ENCODE data around the gene SNX9.
A peak's percentile ranks its signal among the peaks of the same experiment; 100 is the strongest.
"Not testable (repeated sequence)": the region's sequence is repeated elsewhere in the genome, so short reads cannot be mapped to it uniquely, and the experiment has no call there.

The SNX9 gene

DNA sequence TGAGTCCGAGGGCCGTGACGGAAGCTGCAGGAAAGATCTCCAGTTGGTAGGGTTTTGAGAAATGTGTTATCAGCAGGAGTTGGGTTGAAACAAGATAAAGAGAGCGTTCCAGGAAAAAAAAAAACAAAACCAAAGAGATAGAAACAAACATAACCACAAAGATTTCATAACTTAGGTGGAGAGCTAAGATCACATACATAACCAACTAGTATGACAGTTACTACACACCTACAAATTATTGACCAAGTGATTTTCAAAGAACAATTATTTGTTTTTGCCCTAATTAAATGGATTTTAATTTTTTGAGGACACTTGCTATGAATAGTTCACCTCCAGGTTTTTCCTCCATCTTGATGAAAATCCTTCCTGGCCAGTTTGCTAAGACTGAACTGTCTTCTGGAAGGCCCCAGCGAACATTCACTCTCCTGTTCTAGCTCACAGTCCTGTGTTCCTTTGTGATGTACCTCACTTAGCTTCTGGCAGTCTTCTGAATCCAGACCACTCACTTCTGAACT, 69.4 kb downstream of the SNX9 start:
- no peak for DNase-seq

- no peak for DNase-seq
Observed at GRCh38 chr6:157893238-157893637, 70.2 kb downstream of the SNX9 start.

DNA sequence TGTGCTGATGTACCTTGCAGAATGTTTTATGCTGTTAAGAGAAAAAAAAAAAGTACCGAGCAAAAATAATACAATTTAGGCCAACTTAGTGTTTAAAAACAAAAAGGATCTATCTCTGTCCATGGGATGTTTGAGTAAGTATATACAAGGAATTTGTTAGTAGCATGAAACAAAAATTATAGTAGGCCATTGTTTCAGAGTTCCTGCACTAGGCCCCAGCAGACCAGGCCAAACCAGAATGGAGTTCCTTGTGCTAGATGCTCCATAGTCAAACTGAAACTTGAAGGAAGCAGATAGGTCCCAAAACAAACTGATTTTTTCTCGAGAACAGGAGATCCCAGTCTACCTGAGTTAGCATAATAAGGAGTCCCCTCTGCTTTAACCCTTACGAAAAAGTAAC, 72.5 kb downstream of the SNX9 start:
- DNase-seq: no peak

DNA sequence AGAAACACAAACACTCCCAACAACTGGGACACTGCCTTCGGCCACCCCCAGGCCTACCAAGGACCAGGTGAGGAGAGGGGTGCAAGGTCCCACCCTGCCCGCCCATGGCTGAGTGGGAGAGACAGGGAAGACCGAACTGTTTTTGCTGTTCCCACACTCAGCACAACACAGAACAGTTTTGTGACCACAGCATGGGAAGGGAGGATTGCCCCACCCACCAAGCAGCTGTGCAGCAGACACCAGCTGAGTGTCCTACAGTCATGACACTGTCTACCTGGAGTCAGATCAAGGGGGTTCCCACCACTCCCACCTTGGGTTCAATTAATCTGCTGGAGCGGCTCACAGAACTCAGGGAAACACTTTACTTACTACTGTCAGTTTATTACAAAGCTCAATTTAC, 73.9 kb downstream of the SNX9 start:
- DNase-seq: no peak

- DNase-seq: peak; percentile 10
Observed at GRCh38 chr6:157898169-157898568, 75.1 kb downstream of the SNX9 start.

- no peak for DNase-seq
Observed at GRCh38 chr6:157898640-157899039, 75.6 kb downstream of the SNX9 start.

DNA sequence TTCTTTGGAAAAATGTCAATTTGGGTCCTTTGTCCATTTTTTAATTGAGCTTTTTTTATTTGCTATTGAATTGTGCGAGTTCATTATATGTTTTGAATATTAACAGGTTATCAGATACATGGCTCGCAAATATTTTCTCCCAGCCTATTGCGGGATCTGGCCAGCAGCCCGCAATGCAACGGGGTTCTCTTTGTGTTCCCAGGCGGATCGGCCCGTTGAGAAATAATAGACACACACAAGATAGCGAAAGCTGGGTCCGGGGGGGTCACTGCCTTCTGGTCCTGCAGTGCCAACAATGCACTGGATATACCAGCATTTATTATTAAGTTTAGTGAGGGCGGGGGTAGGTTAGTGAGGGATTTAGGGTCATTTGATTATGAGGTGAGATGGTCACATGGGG, 77.2 kb downstream of the SNX9 start:
- DNase-seq: not testable (repeated sequence)

DNA sequence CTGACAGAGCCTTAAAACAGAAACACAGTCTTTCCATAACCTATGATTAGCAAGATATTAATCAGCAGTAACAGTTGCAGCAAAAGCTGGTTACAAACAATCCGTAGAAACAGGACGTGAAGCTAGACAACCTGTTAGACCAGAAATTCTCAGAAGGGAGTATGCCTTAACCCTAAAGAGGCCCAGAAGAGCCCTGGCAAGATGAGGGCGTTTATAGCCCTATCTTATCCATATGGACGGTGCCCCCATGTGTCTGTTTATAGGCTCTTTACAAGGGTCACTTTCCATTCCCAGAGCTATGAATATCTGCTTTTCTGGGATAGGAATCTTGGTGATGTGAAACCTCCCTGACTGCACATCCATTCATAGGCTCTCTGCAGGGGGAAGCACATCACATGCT, 77.7 kb downstream of the SNX9 start:
- DNase-seq: not testable (repeated sequence)

DNA sequence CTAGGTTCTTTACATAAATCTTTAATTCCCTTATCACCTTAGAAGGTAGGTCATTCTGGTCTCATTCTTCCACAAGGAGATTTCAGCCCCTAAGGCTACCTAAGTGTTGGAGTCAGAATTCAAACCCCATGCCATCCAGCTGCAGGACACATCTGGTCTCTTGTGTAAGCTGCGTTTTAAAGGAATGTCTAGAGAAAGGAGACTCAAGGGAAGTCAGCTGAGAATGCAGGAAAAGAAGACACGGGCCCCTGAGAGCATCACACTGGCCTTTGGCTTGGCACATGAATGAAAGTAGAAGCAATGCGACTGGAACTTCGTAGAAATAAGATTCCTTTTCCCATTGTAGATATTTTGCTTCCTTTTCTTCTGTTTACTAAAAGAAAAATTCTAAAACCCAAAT, 82.0 kb downstream of the SNX9 start:
- DNase-seq: no peak

GRCh38 chr6:157905590-157906342, 82.7 kb downstream of the SNX9 start:
- no peak for DNase-seq

- no peak for DNase-seq
Observed at GRCh38 chr6:157906537-157907061, 83.6 kb downstream of the SNX9 start.

GRCh38 chr6:157907651-157908050, 84.6 kb downstream of the SNX9 start:
- no peak for DNase-seq

GRCh38 chr6:157908369-157909281, 85.6 kb downstream of the SNX9 start:
- DNase-seq: no peak

DNA sequence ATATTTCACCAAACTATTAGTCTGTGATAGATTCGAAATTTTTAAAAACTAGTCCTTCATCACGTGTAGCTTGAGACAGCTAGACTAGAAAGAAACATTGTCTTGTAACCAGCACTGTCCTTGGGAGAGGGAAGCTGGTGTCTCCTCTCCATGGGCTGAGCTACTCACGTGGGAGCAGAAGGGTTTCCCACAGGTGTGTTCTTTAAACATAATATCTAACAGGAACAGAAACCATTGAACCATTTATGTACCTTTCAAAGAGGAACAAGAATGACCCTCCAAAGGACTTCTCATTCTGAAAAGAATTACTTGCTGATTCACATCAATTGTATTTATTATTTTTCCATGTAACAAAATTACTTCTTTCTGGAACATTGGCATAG, 86.2 kb downstream of the SNX9 start:
- no peak for DNase-seq

GRCh38 chr6:157911278-157911677, 88.2 kb downstream of the SNX9 start:
- no peak for DNase-seq

- DNase-seq: no peak
Observed at GRCh38 chr6:157911786-157912185, 88.7 kb downstream of the SNX9 start.

- peak; percentile 94 for DNase-seq
Observed at GRCh38 chr6:157912326-157912725, 89.3 kb downstream of the SNX9 start.

GRCh38 chr6:157921685-157922367, 98.8 kb downstream of the SNX9 start:
- peak; percentile 44 for DNase-seq

DNA sequence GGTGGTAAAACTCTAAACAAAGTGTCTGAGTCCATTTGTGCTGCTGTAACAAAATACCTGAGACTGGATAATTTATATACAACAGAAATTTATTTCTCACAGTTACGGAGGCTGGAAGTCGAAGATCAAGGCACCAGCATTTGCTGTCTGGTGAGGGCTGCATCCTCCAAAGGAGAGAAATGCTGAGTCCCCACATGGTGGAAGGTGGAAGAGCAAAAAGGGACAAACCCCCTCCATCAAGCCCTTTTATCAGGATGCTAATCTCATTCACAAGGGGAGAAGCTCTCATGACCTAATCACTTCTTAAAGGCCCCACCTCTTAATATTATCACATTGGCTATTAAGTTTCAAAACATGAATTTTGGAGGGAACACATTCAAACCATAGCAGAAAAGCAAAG, 102.7 kb downstream of the SNX9 start:
- DNase-seq: no peak

DNA sequence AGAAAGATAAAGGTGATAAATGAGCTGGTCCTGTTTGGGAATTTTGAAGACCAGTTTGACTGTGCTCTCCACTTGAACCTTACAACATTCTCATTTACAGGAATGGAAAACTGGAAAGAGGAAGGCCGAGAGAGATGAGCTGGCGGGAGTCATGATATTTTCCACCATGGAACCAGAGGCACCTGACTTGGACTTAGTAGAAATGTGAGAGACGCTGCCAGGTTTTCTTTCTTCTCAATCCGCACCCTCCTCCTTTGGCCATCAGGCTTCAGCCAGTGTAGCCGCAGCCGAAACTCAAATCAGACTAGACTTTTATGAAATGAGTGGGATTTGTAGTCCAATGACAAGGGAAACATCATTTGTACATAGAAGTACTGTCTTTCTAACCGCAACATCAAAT, 104.0 kb downstream of the SNX9 start:
- no peak for DNase-seq

- DNase-seq: no peak
Observed at GRCh38 chr6:157928428-157928827, 105.4 kb downstream of the SNX9 start.

DNA sequence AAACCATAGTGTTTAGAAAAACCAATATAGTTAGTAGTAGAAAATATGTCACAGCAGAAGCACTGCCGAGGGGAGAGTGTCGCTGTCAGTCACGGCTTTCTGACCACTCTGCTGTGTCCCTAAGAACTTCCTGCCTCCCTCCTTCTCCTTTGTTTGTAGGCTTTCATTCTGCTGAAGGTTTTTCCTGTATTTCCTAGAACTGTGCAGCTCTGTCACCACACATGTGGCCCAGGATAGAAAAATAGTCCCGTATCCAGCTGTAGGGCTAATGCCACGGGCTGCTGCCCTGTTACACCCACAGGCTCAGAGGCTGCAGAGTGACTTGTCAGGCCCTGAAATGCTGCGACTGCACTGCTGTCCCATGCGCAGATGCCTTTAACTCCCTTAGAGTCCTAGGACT, 106.0 kb downstream of the SNX9 start:
- no peak for DNase-seq

DNA sequence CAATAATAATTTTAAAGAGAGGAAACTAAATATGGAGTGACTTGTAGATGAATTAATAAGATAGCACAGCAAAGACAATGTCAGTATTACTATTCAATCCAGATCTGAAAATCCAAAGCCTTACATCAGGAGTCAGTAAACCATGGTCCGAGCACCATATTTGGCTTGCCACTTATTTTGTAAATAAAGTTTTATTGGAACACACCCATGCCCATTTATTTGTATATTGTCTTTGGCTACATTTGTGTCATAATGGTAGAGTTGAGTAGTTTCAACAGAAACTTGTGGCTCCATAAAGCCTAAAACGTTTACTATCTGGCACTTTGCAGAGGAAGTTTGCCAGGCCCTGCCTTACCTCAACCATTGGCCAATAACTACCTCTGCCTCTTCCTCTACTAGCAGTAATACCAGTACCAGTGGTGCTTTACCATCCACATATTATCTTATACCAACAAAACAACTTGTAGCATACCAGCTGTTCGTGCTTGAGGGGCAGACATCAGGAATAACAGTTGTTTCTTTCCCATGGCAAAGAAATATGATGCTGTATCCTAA, 106.8 kb downstream of the SNX9 start:
- DNase-seq: no peak

All from fibroblast of skin of right biceps (primary cell).